Lower leg skin (tissue), 3 donors: ENCODE data around the gene UGT1A4.

Experiments used
- CTCF ChIP-seq, 3 donors: fragments of 450-650 bp; IDR thresholded peaks; one replicate each; pipeline ENCODE4 v1.5.1; 2016; ENCODE audit warnings: antibody characterized with exemption in 3 of 3, mild to moderate bottlenecking in 3 of 3, moderate library complexity in 2 of 3
- POLR2A ChIP-seq, 2 donors: fragments of 450-650 bp; IDR thresholded peaks; one replicate each; pipeline ENCODE4 v1.6.1; 2016 to 2017; ENCODE audit warnings: antibody characterized with exemption in 2 of 2, mild to moderate bottlenecking in 1 of 2, moderate library complexity in 1 of 2

- TF ChIP-seq CTCF (IDR thresholded peaks at IDR 0.05) (no peak), POLR2A (IDR thresholded peaks at IDR 0.05) (no peak)
Measured at GRCh38 chr2:233713262-233713615, 5.3 kb upstream of the UGT1A4 start.
